Measurements from ENCODE around the gene GSK3A. TPM values are rescaled to one million over a fixed set of nuclear protein-coding genes. Genes with fewer than 3 reads are reported as not detected.

GSK3A gene
- total RNA-seq, result 16.3 and 17.9 TPM in 2 replicates

GRCh38 chr19:42242512-42243409 lies at the start of gene GSK3A:
Gene GSK3A (minus strand): TSS chr19:42242602. CDS start chr19:42242465, 137 bp downstream.

GRCh38 chr19:42268704-42269477 lies 26.5 kb upstream of the GSK3A start, which contains the start of gene CIC:
Gene CIC (plus strand): TSS chr19:42269252. CDS start chr19:42271784, 2,532 bp downstream.

GRCh38 chr19:42254850-42255765 lies 12.7 kb upstream of the GSK3A start, which contains the start of gene ERF:
Gene ERF (minus strand): TSS chr19:42255128. CDS start chr19:42254999, 129 bp downstream.

GRCh38 chr19:42219812-42220750 lies 22.3 kb downstream of the GSK3A start, which contains the start of gene ZNF526:
Gene ZNF526 (plus strand): TSS chr19:42220312. CDS start chr19:42224404, 4,092 bp downstream.

GRCh38 chr19:42217520-42218437 lies 24.6 kb downstream of the GSK3A start, which contains the start of gene DEDD2:
Gene DEDD2 (minus strand): TSS chr19:42217677. CDS start chr19:42217007, 670 bp downstream.

Other genes starting within 250 kb of the GSK3A start
- 0.34 TPM in 1 of 2 replicates, not detected in the other for gene ATP1A3, start 248.4 kb downstream of the GSK3A start, total RNA-seq
- gene GRIK5, start 172.4 kb downstream of the GSK3A start, total RNA-seq, result 0.77 TPM in 1 of 2 replicates, not detected in the other
- gene ZNF574, start 166.4 kb downstream of the GSK3A start, total RNA-seq, result 12.5 and 20.0 TPM in 2 replicates
- not detected in 2 replicates for gene POU2F2, start 110.2 kb downstream of the GSK3A start, total RNA-seq
- gene DEDD2, start 24.9 kb downstream of the GSK3A start, total RNA-seq, result 12.0 and 13.4 TPM in 2 replicates
- 4.3 and 8.2 TPM in 2 replicates for gene ZNF526, start 22.3 kb downstream of the GSK3A start, total RNA-seq
- gene ERF, start 12.5 kb upstream of the GSK3A start, total RNA-seq, result 36.2 and 47.7 TPM in 2 replicates
- gene CIC, start 26.6 kb upstream of the GSK3A start, total RNA-seq, result 42.0 and 69.8 TPM in 2 replicates
- gene PRR19, start 59.5 kb upstream of the GSK3A start, total RNA-seq, result 0.35 and 8.3 TPM in 2 replicates
- gene PAFAH1B3, start 60.0 kb upstream of the GSK3A start, total RNA-seq, result 16.9 and 27.4 TPM in 2 replicates
- not detected in 2 replicates for gene TMEM145, start 70.7 kb upstream of the GSK3A start, total RNA-seq
- 25.9 and 32.7 TPM in 2 replicates for gene MEGF8, start 83.0 kb upstream of the GSK3A start, total RNA-seq
- 1.6 and 1.8 TPM in 2 replicates for gene CNFN, start 147.7 kb upstream of the GSK3A start, total RNA-seq
- gene LIPE, start 184.8 kb upstream of the GSK3A start, total RNA-seq, result 4.0 and 10.7 TPM in 2 replicates
- gene CXCL17, start 200.3 kb upstream of the GSK3A start, total RNA-seq, result not detected in 2 replicates

Measured in pericardium fibroblast (primary cell).